SH-SY5Y (cell line): Measurements from ENCODE around the gene HLX.

Experiments used
- GATA2 ChIP-seq: IDR thresholded peaks from 2 replicates; pipeline ENCODE4 v1.6.1; 2011; ENCODE audit warnings: mild to moderate bottlenecking, low read depth, low read length
- GATA3 ChIP-seq: IDR thresholded peaks from 2 replicates; pipeline ENCODE4 v1.6.1; 2011; ENCODE audit warnings: low read depth, mild to moderate bottlenecking, low read length, moderate library complexity

GRCh38 chr1:220873087-220873486 is 6.2 kb upstream of the HLX start:
- TF ChIP-seq GATA2: no peak
- TF ChIP-seq GATA3: no peak
